GM12878 (cell line): ENCODE measurements around the gene ZNF582. TPM values are rescaled to one million over a fixed set of nuclear protein-coding genes. Genes with fewer than 3 reads are reported as not detected.

ENCODE experiments used
- ATAC-seq: fragments of 200-7000 bp; cut with Tn5 transposase; 3 replicates; pipeline ENCODE4 v1.9.1; 2020; ENCODE audit warnings: mild to moderate bottlenecking, moderate library complexity
- BruUV-seq: library from RNA; stranded (reverse); fragments of 400-500 nt; replicated peaks from 2 replicates; lab custom pipeline; 2021; lab: Mats Ljungman, UMichigan
- CTCF ChIA-PET: fragments of 300-600 bp; sonication (Branson Sonifier 250); formaldehyde crosslinking; extraction: SDS; loops from one replicate; lab custom pipeline; 2021; ENCODE audit warnings: inconsistent platforms; lab: Yijun Ruan, JAX
- POLR2A ChIA-PET: fragments of 350-600 bp; formaldehyde crosslinking; extraction: SDS; loops from one replicate; lab custom pipeline; 2021; ENCODE audit warnings: inconsistent platforms; lab: Charles Lee
- RAD21 ChIA-PET: fragments of 300-600 bp; sonication (Branson Sonifier 250); formaldehyde crosslinking; loops from one replicate; lab custom pipeline; 2023; ENCODE audit warnings: antibody characterized with exemption; ENCODE audit not compliant: unreplicated experiment; lab: Charles Lee
- SMC1A ChIA-PET: fragments of 300-600 bp; sonication (Branson Sonifier 250); formaldehyde crosslinking; loops from one replicate; lab custom pipeline; 2023; ENCODE audit not compliant: unreplicated experiment, uncharacterized antibody; lab: Charles Lee
- DNase-seq: peaks from one replicate; pipeline ENCODE4 v3.0.0-alpha.2; 2011; ENCODE audit warnings: low read depth, low spot score
- FAIRE-seq: peaks from 3 replicates; lab custom pipeline; 2011; peaks lifted over from hg19 to GRCh38; lab: Jason Lieb, UNC
- H2AFZ ChIP-seq: 2 replicates; pipeline ENCODE4 v1.6.0; 2011; ENCODE audit warnings: low read depth, low read length, control low read depth; ENCODE audit not compliant: control insufficient read depth
- H3K27ac ChIP-seq: 2 replicates; pipeline ENCODE4 v1.5.1; 2011; ENCODE audit warnings: control low read depth; ENCODE audit not compliant: control insufficient read depth, insufficient read depth
- H3K27me3 ChIP-seq, 2 experiments: replicated peaks in 1 of 2; 2 replicates each; pipeline versions ENCODE4 v1.6.0 to v1.6.1; 2011; ENCODE audit warnings: low read length in 1 of 2; ENCODE audit not compliant: control insufficient read depth in 2 of 2, insufficient read depth in 2 of 2
- H3K36me3 ChIP-seq, 2 experiments: 2 replicates each; pipeline ENCODE4 v1.5.1; 2011; ENCODE audit warnings: low read length in 1 of 2; ENCODE audit not compliant: control insufficient read depth in 2 of 2, insufficient read depth in 2 of 2
- H3K4me1 ChIP-seq: 2 replicates; pipeline ENCODE4 v1.6.1; 2011; ENCODE audit warnings: mild to moderate bottlenecking, low read length, moderate library complexity, mixed read lengths; ENCODE audit not compliant: control insufficient read depth, insufficient read depth
- H3K4me2 ChIP-seq: 2 replicates; pipeline ENCODE4 v1.6.0; 2011; ENCODE audit warnings: control low read depth; ENCODE audit not compliant: control insufficient read depth, insufficient read depth
- H3K4me3 ChIP-seq: fragments of 200-600 bp; sonication (generic); 2 replicates; pipeline ENCODE4 v1.5.1; 2016
- H3K79me2 ChIP-seq: 2 replicates; pipeline ENCODE4 v1.6.0; 2011; ENCODE audit warnings: low read length; ENCODE audit not compliant: control insufficient read depth, insufficient read depth
- H3K9ac ChIP-seq: 2 replicates; pipeline ENCODE4 v1.8.0; 2011; ENCODE audit warnings: low read length, control low read depth, mixed read lengths; ENCODE audit not compliant: control insufficient read depth, insufficient read depth
- H3K9me3 ChIP-seq: replicated peaks from 3 replicates; pipeline ENCODE4 v1.5.1; 2011; ENCODE audit warnings: mild to moderate bottlenecking, low read length; ENCODE audit not compliant: control insufficient read depth, insufficient read depth
- H4K20me1 ChIP-seq: 2 replicates; pipeline ENCODE4 v1.6.0; 2011; ENCODE audit not compliant: control insufficient read depth, insufficient read depth
- BCL11A ChIP-seq: IDR thresholded peaks from 2 replicates; pipeline ENCODE4 v1.6.1; 2011; ENCODE audit warnings: low read depth, low read length
- E4F1 ChIP-seq: fragments of 450-650 bp; IDR thresholded peaks from 2 replicates; pipeline ENCODE4 v1.6.1; 2018; ENCODE audit warnings: borderline replicate concordance, mild to moderate bottlenecking; ENCODE audit not compliant: partially characterized antibody
- IRF4 ChIP-seq: IDR thresholded peaks from 2 replicates; pipeline ENCODE4 v1.6.1; 2011; ENCODE audit warnings: low read depth, low read length
- MYB ChIP-seq: fragments of 150-350 bp; IDR thresholded peaks from 2 replicates; pipeline ENCODE4 v1.6.1; 2014; ENCODE audit warnings: mild to moderate bottlenecking, low read depth, low read length, borderline replicate concordance
- NBN ChIP-seq: fragments of 450-650 bp; IDR thresholded peaks from 2 replicates; pipeline ENCODE4 v1.6.1; 2016
- PAX5 ChIP-seq: IDR thresholded peaks from 2 replicates; pipeline ENCODE4 v1.6.1; 2011; ENCODE audit warnings: low read depth, low read length, borderline replicate concordance
- SIX5 ChIP-seq: IDR thresholded peaks from 2 replicates; pipeline ENCODE4 v1.6.1; 2011; ENCODE audit warnings: mild to moderate bottlenecking, low read depth, low read length, moderate library complexity; ENCODE audit not compliant: severe bottlenecking
- ZBED1 ChIP-seq: IDR thresholded peaks from 2 replicates; pipeline ENCODE4 v1.6.1; 2016; ENCODE audit warnings: borderline replicate concordance
- ZNF687 ChIP-seq: fragments of 450-650 bp; IDR thresholded peaks from 2 replicates; pipeline ENCODE4 v1.6.1; 2017; ENCODE audit warnings: mild to moderate bottlenecking, moderate library complexity
- WGBS: methylation state at CpG from one replicate; pipeline ENCODE4 v1.1.6; 2016; ENCODE audit warnings: low lambda C conversion rate; ENCODE audit not compliant: insufficient replicate concordance, insufficient coverage; ENCODE audit errors: missing lambda C conversion rate; 5-methylcytosine and 5-hydroxymethylcytosine counted together
- in situ Hi-C: fragments of 300-500 bp; cut with MboI; formaldehyde crosslinking; loops from 9 replicates; pipeline ENCODE4 v1.14.3; 2018; ENCODE audit warnings: mixed read lengths
- intact Hi-C: fragments of 100-400 bp; cut with micrococcal nuclease; formaldehyde crosslinking; loops from one replicate; pipeline ENCODE4 v1.14.2; 2022; ENCODE audit not compliant: unreplicated experiment
- polyA plus RNA-seq, 11 experiments: library from polyadenylated mRNA; depleted of rRNA in 4 of 11; unstranded in 6 of 11; stranded (reverse) in 5 of 11; fragments of >200 nt; fragmentation: Nextera tagmentation in 4 of 11; fragmentation: Illumina TruSeq in 1 of 11; extraction: Ambion mirVana in 4 of 11; extraction: Trizol in 1 of 11; gene quantifications; 1 replicate in 1 of 11; 2 replicates in 10 of 11; pipeline versions ENCODE4 v1.2.1 to v1.2.3, GENCODE V29; 2011 to 2016; ENCODE audit warnings: inconsistent platforms in 2 of 11, missing spikeins in 2 of 11, low read depth in 1 of 11
- total RNA-seq, 4 experiments: library from RNA; depleted of rRNA in 3 of 4; stranded (reverse); fragments of >200 nt in 3 of 4; fragmentation: Illumina TruSeq in 1 of 4; extraction: Trizol in 1 of 4; gene quantifications; 2 replicates each; pipeline versions ENCODE4 v1.2.1 to v1.2.3, GENCODE V29; 2013 to 2021
- TF ChIP-seq, protein P1 (sequence below): fragments of 450-650 bp; IDR thresholded peaks from 2 replicates; pipeline ENCODE4 v1.6.1; 2014; ENCODE audit warnings: mild to moderate bottlenecking
- TF ChIP-seq, protein P2 (sequence below): fragments of 450-650 bp; formaldehyde crosslinking; IDR thresholded peaks from 2 replicates; pipeline ENCODE4 v1.5.0; 2022; ENCODE audit warnings: mild to moderate bottlenecking, missing genetic modification characterization

The ZNF582 gene
- total and polyA plus RNA-seq, 10 of the 15 experiments (the other 5 are each of a cell fraction or from before 2014, with no cell fraction given), result 0.37 to 1.4 (median 0.85) TPM; not detected in 1

DNA sequence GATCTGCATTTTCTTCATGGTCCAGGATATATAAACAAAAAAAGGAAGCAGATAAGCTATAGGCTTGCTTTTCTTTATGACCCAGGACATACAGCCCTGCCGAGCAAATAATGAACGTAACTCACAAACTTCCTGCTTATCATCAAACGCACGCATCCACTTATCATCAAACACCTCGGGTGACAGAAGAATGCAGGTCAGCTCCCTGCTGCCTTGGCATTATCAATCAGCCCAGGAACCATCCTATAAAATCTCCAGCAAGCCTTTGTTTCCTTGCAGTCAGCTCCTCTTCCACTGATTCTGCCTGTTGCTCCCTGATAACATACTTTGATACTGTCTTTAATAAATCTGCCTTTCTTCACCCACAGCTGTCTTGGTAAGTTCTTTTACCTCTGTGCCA, 5.5 kb upstream of the ZNF582 start:
- FAIRE-seq (no peak), ATAC-seq (no peak), DNase-seq (no peak)
- 87% methylated on average over 5 of the region's 5 CpGs for WGBS
- intact Hi-C loops, result no loop called here
- H3K4me2 ChIP-seq, result no peak overlapping the region
- no peak overlapping the region for H3K9ac ChIP-seq
- BruUV-seq, result no TSS peak
- no peaks in the 10 kb centered on the region for H3K4me1 ChIP-seq
- SMC1A ChIA-PET, result no interaction called here
- POLR2A ChIA-PET, result no interaction called here
- H3K79me2 ChIP-seq, result no peaks in the 10 kb centered on the region
- in situ Hi-C loops, result no loop called here
- no peaks in the 10 kb centered on the region for H3K36me3 ChIP-seq
- H3K27ac ChIP-seq, result no peak overlapping the region
- CTCF ChIA-PET, result interaction anchor here (1.3 kb wide), 1 partner anchor 51 kb away, joined by 4 read pairs; no protein-coding TSS in a partner anchor
- H3K9me3 ChIP-seq, result peaks cover 7% of the 10 kb centered on the region
- no peak for TF ChIP-seq ZNF687
- no peak for TF ChIP-seq IRF4
- no peak for TF ChIP-seq NBN
- no peak for TF ChIP-seq ZBED1
- TF ChIP-seq MYB, result no peak
- no peak for TF ChIP-seq PAX5
- TF ChIP-seq BCL11A, result no peak
- TF ChIP-seq SIX5, result no peak
- TF ChIP-seq, protein P1, sequence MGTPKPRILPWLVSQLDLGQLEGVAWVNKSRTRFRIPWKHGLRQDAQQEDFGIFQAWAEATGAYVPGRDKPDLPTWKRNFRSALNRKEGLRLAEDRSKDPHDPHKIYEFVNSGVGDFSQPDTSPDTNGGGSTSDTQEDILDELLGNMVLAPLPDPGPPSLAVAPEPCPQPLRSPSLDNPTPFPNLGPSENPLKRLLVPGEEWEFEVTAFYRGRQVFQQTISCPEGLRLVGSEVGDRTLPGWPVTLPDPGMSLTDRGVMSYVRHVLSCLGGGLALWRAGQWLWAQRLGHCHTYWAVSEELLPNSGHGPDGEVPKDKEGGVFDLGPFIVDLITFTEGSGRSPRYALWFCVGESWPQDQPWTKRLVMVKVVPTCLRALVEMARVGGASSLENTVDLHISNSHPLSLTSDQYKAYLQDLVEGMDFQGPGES, result no peak
- TF ChIP-seq, protein P2, sequence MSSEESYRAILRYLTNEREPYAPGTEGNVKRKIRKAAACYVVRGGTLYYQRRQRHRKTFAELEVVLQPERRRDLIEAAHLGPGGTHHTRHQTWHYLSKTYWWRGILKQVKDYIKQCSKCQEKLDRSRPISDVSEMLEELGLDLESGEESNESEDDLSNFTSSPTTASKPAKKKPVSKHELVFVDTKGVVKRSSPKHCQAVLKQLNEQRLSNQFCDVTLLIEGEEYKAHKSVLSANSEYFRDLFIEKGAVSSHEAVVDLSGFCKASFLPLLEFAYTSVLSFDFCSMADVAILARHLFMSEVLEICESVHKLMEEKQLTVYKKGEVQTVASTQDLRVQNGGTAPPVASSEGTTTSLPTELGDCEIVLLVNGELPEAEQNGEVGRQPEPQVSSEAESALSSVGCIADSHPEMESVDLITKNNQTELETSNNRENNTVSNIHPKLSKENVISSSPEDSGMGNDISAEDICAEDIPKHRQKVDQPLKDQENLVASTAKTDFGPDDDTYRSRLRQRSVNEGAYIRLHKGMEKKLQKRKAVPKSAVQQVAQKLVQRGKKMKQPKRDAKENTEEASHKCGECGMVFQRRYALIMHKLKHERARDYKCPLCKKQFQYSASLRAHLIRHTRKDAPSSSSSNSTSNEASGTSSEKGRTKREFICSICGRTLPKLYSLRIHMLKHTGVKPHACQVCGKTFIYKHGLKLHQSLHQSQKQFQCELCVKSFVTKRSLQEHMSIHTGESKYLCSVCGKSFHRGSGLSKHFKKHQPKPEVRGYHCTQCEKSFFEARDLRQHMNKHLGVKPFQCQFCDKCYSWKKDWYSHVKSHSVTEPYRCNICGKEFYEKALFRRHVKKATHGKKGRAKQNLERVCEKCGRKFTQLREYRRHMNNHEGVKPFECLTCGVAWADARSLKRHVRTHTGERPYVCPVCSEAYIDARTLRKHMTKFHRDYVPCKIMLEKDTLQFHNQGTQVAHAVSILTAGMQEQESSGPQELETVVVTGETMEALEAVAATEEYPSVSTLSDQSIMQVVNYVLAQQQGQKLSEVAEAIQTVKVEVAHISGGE (CRISPR knock-in tag), result no peak
- no peak for TF ChIP-seq E4F1
- no peaks in the 10 kb centered on the region for H3K27me3 ChIP-seq
- no peak overlapping the region for H3K4me3 ChIP-seq
- H4K20me1 ChIP-seq, result no peaks in the 10 kb centered on the region
- no peak overlapping the region for H2AFZ ChIP-seq
- RAD21 ChIA-PET, result no interaction called here
